ENCODE data around the gene ANKRD9. TPM values are rescaled to one million over a fixed set of nuclear protein-coding genes. Genes with fewer than 3 reads are reported as not detected.
A peak's percentile ranks its signal among the peaks of the same experiment; 100 is the strongest.

ANKRD9 gene
- polyA plus RNA-seq, 1 donor from 2014 or later, result 1.5 TPM

DNA sequence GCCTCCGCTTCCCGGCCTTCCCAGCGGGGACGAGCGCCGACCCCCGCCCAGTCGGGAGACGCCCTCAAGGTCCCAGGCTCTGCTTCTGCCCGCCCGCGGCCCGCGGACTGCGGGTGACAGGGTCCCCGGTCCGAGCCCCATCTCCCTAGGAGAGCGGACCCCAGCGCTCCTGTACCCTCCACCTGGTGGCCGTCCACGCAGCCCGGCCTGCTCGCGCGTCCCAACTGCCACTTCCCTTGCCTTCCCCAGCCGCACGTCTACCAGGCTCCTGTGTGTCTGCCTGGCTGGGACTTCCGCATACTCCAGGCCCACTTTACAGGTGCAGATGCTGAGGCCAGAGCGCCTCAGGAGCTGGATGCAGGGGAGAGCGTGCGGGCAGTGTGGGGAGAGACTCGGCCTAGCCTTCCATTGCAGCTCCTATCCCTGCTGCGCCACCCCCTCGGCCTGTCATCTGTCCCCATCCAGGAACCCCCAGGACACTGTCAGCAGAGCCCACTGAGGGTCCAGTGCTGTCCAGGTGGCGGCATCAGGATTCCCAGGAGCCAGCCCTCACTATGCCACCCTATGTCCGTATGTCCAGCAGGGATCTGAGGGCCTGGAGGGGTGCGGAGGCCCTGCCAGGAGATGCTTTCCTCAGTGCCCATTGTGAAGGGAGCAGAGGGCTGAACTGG, 8.0 kb upstream of the ANKRD9 start:
- H3K9me3 ChIP-seq (ENCODE audit: low read length), result no peaks in the 10 kb centered on the region

DNA sequence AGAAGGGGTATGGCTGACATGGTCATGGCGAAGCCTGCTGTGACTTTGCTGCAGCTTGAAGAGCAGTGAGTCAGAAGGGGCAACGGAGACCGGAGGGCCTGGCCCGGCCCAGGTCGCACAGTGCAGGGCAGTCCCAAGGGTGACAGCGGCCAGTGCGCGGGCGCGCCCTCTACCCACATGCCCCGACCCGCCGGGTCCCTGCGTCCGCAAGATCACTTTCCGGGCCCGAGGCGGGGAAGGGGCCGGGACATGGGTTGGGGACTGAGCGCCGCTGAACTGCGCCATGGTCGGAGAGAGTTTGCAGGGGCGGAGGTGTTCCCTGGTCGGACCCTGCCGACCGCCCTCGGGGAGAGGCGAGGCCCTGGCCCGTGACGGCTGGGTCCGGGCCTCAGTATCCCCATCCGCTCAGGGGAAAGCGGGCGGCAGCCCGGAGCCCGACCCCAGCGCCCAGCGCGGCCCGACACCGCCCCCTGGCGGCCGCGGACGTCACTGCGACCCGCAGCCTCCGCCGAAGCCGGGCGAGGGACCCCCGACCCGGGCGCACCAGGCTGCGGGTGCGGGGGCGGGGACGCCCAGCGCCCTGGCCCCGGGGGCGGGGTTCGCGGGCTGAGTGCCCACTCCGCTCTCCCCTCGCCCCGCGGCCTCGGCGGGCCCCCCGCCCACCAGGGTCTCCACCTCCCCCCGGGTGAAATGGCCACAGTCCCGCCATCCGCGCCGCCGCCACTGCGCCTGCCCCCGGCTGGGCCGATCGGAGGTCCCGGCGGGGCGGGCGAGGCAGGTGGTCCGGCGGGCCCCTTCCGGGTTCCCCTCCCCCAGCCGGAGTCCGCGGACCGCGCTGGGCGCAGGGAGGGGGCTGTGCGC, 7.2 kb upstream of the ANKRD9 start:
- Histone ChIP-seq H3K79me2 (replicated peaks; ENCODE audit: insufficient read depth, low read length) (no peaks in the 10 kb centered on the region), H4K20me1 (ENCODE audit: insufficient read depth) (no peaks in the 10 kb centered on the region), H3K27me3 (ENCODE audit: insufficient read depth, low read depth, low read length) (no peaks in the 10 kb centered on the region), H2AFZ (ENCODE audit: low read depth, low read length) (peak overlapping the region; percentile 51), H3K4me3 (ENCODE audit: low read length) (peak overlapping the region; percentile 70), H3K9ac (ENCODE audit: low read length) (peak overlapping the region; percentile 66), H3F3A (ENCODE audit: insufficient read depth, low read length, poor library complexity, severe bottlenecking) (no peaks in the 10 kb centered on the region), H3K36me3 (ENCODE audit: insufficient read depth, low read length) (no peaks in the 10 kb centered on the region), H3K9me3 (ENCODE audit: low read length) (no peaks in the 10 kb centered on the region), H3K27ac (ENCODE audit: low read length) (no peak overlapping the region), H3K4me2 (ENCODE audit: low read length) (peak overlapping the region; percentile 35), H3K9me2 (ENCODE audit: insufficient read depth, low read length) (no peaks in the 10 kb centered on the region)
- TF ChIP-seq RAD21 (conservative IDR thresholded peaks at IDR 0.05), result peak; percentile 74
- TF ChIP-seq SMC3 (conservative IDR thresholded peaks at IDR 0.05; ENCODE audit: poor library complexity), result peak; percentile 75
- no peak for TF ChIP-seq EP300 (conservative IDR thresholded peaks at IDR 0.05; ENCODE audit: poor library complexity, severe bottlenecking)
- TF ChIP-seq, protein P1, sequence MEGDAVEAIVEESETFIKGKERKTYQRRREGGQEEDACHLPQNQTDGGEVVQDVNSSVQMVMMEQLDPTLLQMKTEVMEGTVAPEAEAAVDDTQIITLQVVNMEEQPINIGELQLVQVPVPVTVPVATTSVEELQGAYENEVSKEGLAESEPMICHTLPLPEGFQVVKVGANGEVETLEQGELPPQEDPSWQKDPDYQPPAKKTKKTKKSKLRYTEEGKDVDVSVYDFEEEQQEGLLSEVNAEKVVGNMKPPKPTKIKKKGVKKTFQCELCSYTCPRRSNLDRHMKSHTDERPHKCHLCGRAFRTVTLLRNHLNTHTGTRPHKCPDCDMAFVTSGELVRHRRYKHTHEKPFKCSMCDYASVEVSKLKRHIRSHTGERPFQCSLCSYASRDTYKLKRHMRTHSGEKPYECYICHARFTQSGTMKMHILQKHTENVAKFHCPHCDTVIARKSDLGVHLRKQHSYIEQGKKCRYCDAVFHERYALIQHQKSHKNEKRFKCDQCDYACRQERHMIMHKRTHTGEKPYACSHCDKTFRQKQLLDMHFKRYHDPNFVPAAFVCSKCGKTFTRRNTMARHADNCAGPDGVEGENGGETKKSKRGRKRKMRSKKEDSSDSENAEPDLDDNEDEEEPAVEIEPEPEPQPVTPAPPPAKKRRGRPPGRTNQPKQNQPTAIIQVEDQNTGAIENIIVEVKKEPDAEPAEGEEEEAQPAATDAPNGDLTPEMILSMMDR (IDR thresholded peaks at IDR 0.05; ENCODE audit: poor library complexity, severe bottlenecking), result peak; percentile 91
- no peak for TF ChIP-seq POLR2AphosphoS5 (IDR thresholded peaks at IDR 0.05)
- TF ChIP-seq EZH2 (IDR thresholded peaks at IDR 0.05; ENCODE audit: borderline replicate concordance, insufficient read depth, low read length, poor library complexity, severe bottlenecking), result no peak

More for the DNA sequence above, 8.0 kb upstream of the ANKRD9 start:
- TF ChIP-seq, protein P1 (IDR thresholded peaks at IDR 0.05; ENCODE audit: poor library complexity, severe bottlenecking), result no peak
- TF ChIP-seq, protein P2, sequence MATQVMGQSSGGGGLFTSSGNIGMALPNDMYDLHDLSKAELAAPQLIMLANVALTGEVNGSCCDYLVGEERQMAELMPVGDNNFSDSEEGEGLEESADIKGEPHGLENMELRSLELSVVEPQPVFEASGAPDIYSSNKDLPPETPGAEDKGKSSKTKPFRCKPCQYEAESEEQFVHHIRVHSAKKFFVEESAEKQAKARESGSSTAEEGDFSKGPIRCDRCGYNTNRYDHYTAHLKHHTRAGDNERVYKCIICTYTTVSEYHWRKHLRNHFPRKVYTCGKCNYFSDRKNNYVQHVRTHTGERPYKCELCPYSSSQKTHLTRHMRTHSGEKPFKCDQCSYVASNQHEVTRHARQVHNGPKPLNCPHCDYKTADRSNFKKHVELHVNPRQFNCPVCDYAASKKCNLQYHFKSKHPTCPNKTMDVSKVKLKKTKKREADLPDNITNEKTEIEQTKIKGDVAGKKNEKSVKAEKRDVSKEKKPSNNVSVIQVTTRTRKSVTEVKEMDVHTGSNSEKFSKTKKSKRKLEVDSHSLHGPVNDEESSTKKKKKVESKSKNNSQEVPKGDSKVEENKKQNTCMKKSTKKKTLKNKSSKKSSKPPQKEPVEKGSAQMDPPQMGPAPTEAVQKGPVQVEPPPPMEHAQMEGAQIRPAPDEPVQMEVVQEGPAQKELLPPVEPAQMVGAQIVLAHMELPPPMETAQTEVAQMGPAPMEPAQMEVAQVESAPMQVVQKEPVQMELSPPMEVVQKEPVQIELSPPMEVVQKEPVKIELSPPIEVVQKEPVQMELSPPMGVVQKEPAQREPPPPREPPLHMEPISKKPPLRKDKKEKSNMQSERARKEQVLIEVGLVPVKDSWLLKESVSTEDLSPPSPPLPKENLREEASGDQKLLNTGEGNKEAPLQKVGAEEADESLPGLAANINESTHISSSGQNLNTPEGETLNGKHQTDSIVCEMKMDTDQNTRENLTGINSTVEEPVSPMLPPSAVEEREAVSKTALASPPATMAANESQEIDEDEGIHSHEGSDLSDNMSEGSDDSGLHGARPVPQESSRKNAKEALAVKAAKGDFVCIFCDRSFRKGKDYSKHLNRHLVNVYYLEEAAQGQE (IDR thresholded peaks at IDR 0.05; ENCODE audit: borderline replicate concordance), result no peak
- no peak for TF ChIP-seq EP300 (conservative IDR thresholded peaks at IDR 0.05; ENCODE audit: poor library complexity, severe bottlenecking)
- TF ChIP-seq MXI1 (conservative IDR thresholded peaks at IDR 0.05; ENCODE audit: poor library complexity, severe bottlenecking), result no peak
- no peak for TF ChIP-seq RAD21 (conservative IDR thresholded peaks at IDR 0.05)
- TF ChIP-seq POLR2AphosphoS5 (IDR thresholded peaks at IDR 0.05), result no peak
- Histone ChIP-seq H3K79me2 (replicated peaks; ENCODE audit: insufficient read depth, low read length) (no peaks in the 10 kb centered on the region), H3K9ac (ENCODE audit: low read length) (peak overlapping the region; percentile 66), H3F3A (ENCODE audit: insufficient read depth, low read length, poor library complexity, severe bottlenecking) (no peaks in the 10 kb centered on the region), H3K27me3 (ENCODE audit: insufficient read depth, low read depth, low read length) (no peaks in the 10 kb centered on the region), H3K9me2 (ENCODE audit: insufficient read depth, low read length) (no peaks in the 10 kb centered on the region), H2AFZ (ENCODE audit: low read depth, low read length) (no peak overlapping the region), H3K4me2 (ENCODE audit: low read length) (no peak overlapping the region), H3K27ac (ENCODE audit: low read length) (no peak overlapping the region), H3K36me3 (ENCODE audit: insufficient read depth, low read length) (no peaks in the 10 kb centered on the region), H4K20me1 (ENCODE audit: insufficient read depth) (no peaks in the 10 kb centered on the region), H3K4me3 (ENCODE audit: low read length) (peak overlapping the region; percentile 70)

Measured in neural cell (in vitro differentiated cells).